ENCODE measurements around the gene SGSM1.
A peak's percentile ranks its signal among the peaks of the same experiment; 100 is the strongest.

SGSM1 gene

GRCh38 chr22:24962094-24962493 lies 156.1 kb downstream of the SGSM1 start:
- Histone ChIP-seq H3K27me3 (ENCODE audit: control insufficient read depth in 2 of 2, insufficient read depth in 2 of 2, low read length in 2 of 2) (no peaks in the 10 kb centered on the region), H3K36me3 (ENCODE audit: control insufficient read depth in 2 of 2, insufficient read depth in 2 of 2, low read length in 2 of 2) (no peaks in the 10 kb centered on the region), H3K4me1 (ENCODE audit: control insufficient read depth in 2 of 2, insufficient read depth in 2 of 2, low read length in 2 of 2) (peaks cover 15 to 23% of the 10 kb centered on the region in 2 donors), H3K4me3 (ENCODE audit: low read length in 2 of 2) (no peak overlapping the region), H3K9me3 (ENCODE audit: control insufficient read depth in 2 of 2, low read length in 2 of 2) (no peaks in the 10 kb centered on the region), H3K9ac (ENCODE audit: low read depth in 1 of 2, low read length in 2 of 2) (no peak overlapping the region), H3K27ac (ENCODE audit: low read depth in 2 of 2, low read length in 2 of 2) (no peak overlapping the region)

DNA sequence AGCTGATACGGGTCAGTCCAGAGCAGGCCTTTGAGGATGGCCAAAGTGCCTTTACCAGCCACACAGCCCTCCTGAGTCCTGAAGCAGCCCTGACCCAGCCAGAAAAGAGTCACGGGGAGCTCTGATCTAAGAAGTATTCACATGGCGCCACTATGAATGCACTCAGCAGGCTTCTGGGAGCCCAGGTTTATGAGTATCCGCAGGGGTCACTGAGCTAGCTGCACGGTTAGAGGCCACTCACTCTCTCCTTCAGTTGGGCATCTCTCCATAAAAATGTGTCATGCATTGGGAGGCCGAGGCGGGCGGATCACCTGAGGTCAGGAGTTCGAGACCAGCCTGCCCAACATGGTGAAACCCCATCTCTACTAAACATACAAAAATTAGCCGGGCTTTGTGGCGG lies 156.8 kb downstream of the SGSM1 start:
- Histone ChIP-seq H3K27ac (ENCODE audit: low read depth in 2 of 2, low read length in 2 of 2) (no peak overlapping the region), H3K36me3 (ENCODE audit: control insufficient read depth in 2 of 2, insufficient read depth in 2 of 2, low read length in 2 of 2) (no peaks in the 10 kb centered on the region), H3K9ac (ENCODE audit: low read depth in 1 of 2, low read length in 2 of 2) (no peak overlapping the region), H3K4me1 (ENCODE audit: control insufficient read depth in 2 of 2, insufficient read depth in 2 of 2, low read length in 2 of 2) (peaks cover 19 to 23% of the 10 kb centered on the region in 2 donors), H3K4me3 (ENCODE audit: low read length in 2 of 2) (no peak overlapping the region), H3K9me3 (ENCODE audit: control insufficient read depth in 2 of 2, low read length in 2 of 2) (no peaks in the 10 kb centered on the region), H3K27me3 (ENCODE audit: control insufficient read depth in 2 of 2, insufficient read depth in 2 of 2, low read length in 2 of 2) (no peaks in the 10 kb centered on the region)

GRCh38 chr22:24964441-24964840 lies 158.4 kb downstream of the SGSM1 start:
- no peak overlapping the region for H3K9ac ChIP-seq (ENCODE audit: low read depth in 1 of 2, low read length in 2 of 2)
- H3K4me3 ChIP-seq (ENCODE audit: low read length in 2 of 2), result no peak overlapping the region
- H3K4me1 ChIP-seq (ENCODE audit: control insufficient read depth in 2 of 2, insufficient read depth in 2 of 2, low read length in 2 of 2), result peaks cover 19 to 24% of the 10 kb centered on the region in 2 donors
- no peaks in the 10 kb centered on the region for H3K36me3 ChIP-seq (ENCODE audit: control insufficient read depth in 2 of 2, insufficient read depth in 2 of 2, low read length in 2 of 2)
- H3K9me3 ChIP-seq (ENCODE audit: control insufficient read depth in 2 of 2, low read length in 2 of 2), result no peaks in the 10 kb centered on the region
- H3K27ac ChIP-seq (ENCODE audit: low read depth in 2 of 2, low read length in 2 of 2), result no peak overlapping the region
- no peaks in the 10 kb centered on the region for H3K27me3 ChIP-seq (ENCODE audit: control insufficient read depth in 2 of 2, insufficient read depth in 2 of 2, low read length in 2 of 2)

GRCh38 chr22:24965822-24966626 lies 160.0 kb downstream of the SGSM1 start:
- Histone ChIP-seq H3K4me3 (ENCODE audit: low read length in 2 of 2) (peak overlapping the region; percentile 22 to 62), H3K9me3 (ENCODE audit: control insufficient read depth in 2 of 2, low read length in 2 of 2) (no peaks in the 10 kb centered on the region), H3K27ac (ENCODE audit: low read depth in 2 of 2, low read length in 2 of 2) (peak overlapping the region; percentile 86 to 90), H3K36me3 (ENCODE audit: control insufficient read depth in 2 of 2, insufficient read depth in 2 of 2, low read length in 2 of 2) (no peaks in the 10 kb centered on the region), H3K9ac (ENCODE audit: low read depth in 1 of 2, low read length in 2 of 2) (peak overlapping the region; percentile 9 to 41), H3K4me1 (ENCODE audit: control insufficient read depth in 2 of 2, insufficient read depth in 2 of 2, low read length in 2 of 2) (peaks cover 24 to 30% of the 10 kb centered on the region in 2 donors), H3K27me3 (ENCODE audit: control insufficient read depth in 2 of 2, insufficient read depth in 2 of 2, low read length in 2 of 2) (no peaks in the 10 kb centered on the region)

DNA sequence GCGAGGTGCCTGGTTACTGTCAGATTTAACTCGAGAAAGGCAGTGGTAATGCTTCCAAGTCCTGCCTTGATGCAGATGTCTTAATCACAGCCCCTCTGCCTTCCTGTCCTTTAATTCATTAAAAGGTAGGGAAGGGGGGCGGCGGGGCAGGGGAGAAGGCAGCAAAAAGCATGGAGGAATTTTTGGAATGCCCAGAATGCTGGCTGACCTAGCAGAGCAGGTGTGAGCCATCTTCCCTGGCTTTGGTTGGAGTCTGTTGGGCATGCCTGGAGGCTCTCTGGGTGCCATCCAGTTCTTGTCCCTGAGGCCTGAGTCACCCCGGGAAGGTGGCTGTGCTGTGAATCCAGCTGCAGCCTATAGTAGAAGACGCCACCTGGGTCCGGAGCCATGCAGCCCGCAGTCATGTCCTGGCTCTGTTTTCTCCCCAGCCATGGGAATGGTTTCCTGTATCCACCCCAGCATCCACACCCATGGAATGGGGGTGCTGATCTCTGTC lies 162.1 kb downstream of the SGSM1 start:
- no peaks in the 10 kb centered on the region for H3K36me3 ChIP-seq (ENCODE audit: control insufficient read depth in 2 of 2, insufficient read depth in 2 of 2, low read length in 2 of 2)
- H3K4me3 ChIP-seq (ENCODE audit: low read length in 2 of 2), result no peak overlapping the region
- H3K9ac ChIP-seq (ENCODE audit: low read depth in 1 of 2, low read length in 2 of 2), result no peak overlapping the region
- H3K27ac ChIP-seq (ENCODE audit: low read depth in 2 of 2, low read length in 2 of 2), result no peak overlapping the region
- no peaks in the 10 kb centered on the region for H3K27me3 ChIP-seq (ENCODE audit: control insufficient read depth in 2 of 2, insufficient read depth in 2 of 2, low read length in 2 of 2)
- H3K4me1 ChIP-seq (ENCODE audit: control insufficient read depth in 2 of 2, insufficient read depth in 2 of 2, low read length in 2 of 2), result peaks cover 28 to 41% of the 10 kb centered on the region in 2 donors
- H3K9me3 ChIP-seq (ENCODE audit: control insufficient read depth in 2 of 2, low read length in 2 of 2), result no peaks in the 10 kb centered on the region

DNA sequence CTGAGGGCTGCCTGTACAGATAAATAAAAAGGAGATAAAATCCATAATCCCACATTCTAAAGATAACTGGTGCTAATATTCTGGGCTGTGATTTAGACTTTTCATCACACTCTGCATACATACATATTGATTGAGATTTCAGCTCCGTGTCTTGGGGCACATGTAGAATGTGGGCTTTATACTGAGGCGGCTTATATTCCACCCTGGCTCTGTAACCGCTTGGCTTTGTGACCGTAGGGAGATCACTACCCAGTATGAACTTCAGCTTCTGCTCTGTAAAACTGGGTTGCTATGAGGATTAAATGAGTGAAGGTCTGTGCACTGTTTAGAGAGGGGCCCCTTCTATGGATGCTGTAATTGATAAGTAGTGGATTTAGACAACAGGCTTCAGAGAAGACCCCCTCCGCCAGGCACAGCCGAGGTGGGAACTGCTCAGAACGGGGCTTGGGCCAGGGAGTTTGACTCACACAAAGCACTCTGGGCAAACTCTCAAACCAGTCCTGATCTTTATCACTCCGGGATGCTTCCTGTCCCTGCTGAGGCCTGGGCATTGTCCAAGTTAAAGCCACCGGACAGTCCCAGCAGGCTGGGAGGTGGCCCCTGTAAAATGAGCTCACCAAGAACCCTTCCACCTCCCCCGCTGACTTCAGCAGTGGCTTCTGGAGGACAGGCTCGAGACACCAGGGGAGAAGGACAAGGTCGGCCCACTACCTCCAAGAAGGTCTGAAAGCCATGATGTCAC lies 163.7 kb downstream of the SGSM1 start:
- no peaks in the 10 kb centered on the region for H3K36me3 ChIP-seq (ENCODE audit: control insufficient read depth in 2 of 2, insufficient read depth in 2 of 2, low read length in 2 of 2)
- peak overlapping the region in 1 of 2 donors; percentile 23 for H3K9ac ChIP-seq (ENCODE audit: low read depth in 1 of 2, low read length in 2 of 2)
- no peak overlapping the region for H3K4me3 ChIP-seq (ENCODE audit: low read length in 2 of 2)
- no peaks in the 10 kb centered on the region for H3K27me3 ChIP-seq (ENCODE audit: control insufficient read depth in 2 of 2, insufficient read depth in 2 of 2, low read length in 2 of 2)
- no peaks in the 10 kb centered on the region for H3K9me3 ChIP-seq (ENCODE audit: control insufficient read depth in 2 of 2, low read length in 2 of 2)
- H3K27ac ChIP-seq (ENCODE audit: low read depth in 2 of 2, low read length in 2 of 2), result peak overlapping the region; percentile 39 to 76
- H3K4me1 ChIP-seq (ENCODE audit: control insufficient read depth in 2 of 2, insufficient read depth in 2 of 2, low read length in 2 of 2), result peaks cover 28 to 47% of the 10 kb centered on the region in 2 donors

DNA sequence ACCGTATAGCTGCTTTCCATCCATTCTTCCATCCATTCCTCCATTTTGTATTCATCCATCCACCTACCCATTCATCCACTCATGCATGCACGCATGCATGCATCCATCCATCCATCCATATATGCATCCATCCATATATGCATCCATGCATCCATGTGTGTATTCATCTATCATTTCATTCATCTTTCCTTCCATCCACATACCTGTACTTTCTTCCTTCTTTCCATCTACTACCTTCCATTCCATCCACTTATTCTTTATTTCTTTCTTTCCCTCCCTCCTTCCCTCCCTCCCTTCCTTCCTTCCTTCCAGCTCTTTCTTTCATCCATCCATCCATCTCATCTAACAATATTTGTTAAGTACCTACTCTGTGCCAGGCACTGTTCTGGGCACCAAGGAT lies 166.4 kb downstream of the SGSM1 start:
- Histone ChIP-seq H3K9me3 (ENCODE audit: control insufficient read depth in 2 of 2, low read length in 2 of 2) (no peaks in the 10 kb centered on the region), H3K4me1 (ENCODE audit: control insufficient read depth in 2 of 2, insufficient read depth in 2 of 2, low read length in 2 of 2) (peaks cover 33 to 57% of the 10 kb centered on the region in 2 donors), H3K27me3 (ENCODE audit: control insufficient read depth in 2 of 2, insufficient read depth in 2 of 2, low read length in 2 of 2) (no peaks in the 10 kb centered on the region), H3K27ac (ENCODE audit: low read depth in 2 of 2, low read length in 2 of 2) (no peak overlapping the region), H3K4me3 (ENCODE audit: low read length in 2 of 2) (no peak overlapping the region), H3K9ac (ENCODE audit: low read depth in 1 of 2, low read length in 2 of 2) (no peak overlapping the region), H3K36me3 (ENCODE audit: control insufficient read depth in 2 of 2, insufficient read depth in 2 of 2, low read length in 2 of 2) (no peaks in the 10 kb centered on the region)

GRCh38 chr22:24973872-24974271 lies 167.9 kb downstream of the SGSM1 start:
- Histone ChIP-seq H3K36me3 (ENCODE audit: control insufficient read depth in 2 of 2, insufficient read depth in 2 of 2, low read length in 2 of 2) (no peaks in the 10 kb centered on the region), H3K4me1 (ENCODE audit: control insufficient read depth in 2 of 2, insufficient read depth in 2 of 2, low read length in 2 of 2) (peaks cover 41 to 65% of the 10 kb centered on the region in 2 donors), H3K27me3 (ENCODE audit: control insufficient read depth in 2 of 2, insufficient read depth in 2 of 2, low read length in 2 of 2) (no peaks in the 10 kb centered on the region), H3K27ac (ENCODE audit: low read depth in 2 of 2, low read length in 2 of 2) (peak overlapping the region; percentile 80 to 88), H3K4me3 (ENCODE audit: low read length in 2 of 2) (peak overlapping the region in 1 of 2 donors; percentile 31), H3K9ac (ENCODE audit: low read depth in 1 of 2, low read length in 2 of 2) (peak overlapping the region; percentile 32 to 64), H3K9me3 (ENCODE audit: control insufficient read depth in 2 of 2, low read length in 2 of 2) (no peaks in the 10 kb centered on the region)

DNA sequence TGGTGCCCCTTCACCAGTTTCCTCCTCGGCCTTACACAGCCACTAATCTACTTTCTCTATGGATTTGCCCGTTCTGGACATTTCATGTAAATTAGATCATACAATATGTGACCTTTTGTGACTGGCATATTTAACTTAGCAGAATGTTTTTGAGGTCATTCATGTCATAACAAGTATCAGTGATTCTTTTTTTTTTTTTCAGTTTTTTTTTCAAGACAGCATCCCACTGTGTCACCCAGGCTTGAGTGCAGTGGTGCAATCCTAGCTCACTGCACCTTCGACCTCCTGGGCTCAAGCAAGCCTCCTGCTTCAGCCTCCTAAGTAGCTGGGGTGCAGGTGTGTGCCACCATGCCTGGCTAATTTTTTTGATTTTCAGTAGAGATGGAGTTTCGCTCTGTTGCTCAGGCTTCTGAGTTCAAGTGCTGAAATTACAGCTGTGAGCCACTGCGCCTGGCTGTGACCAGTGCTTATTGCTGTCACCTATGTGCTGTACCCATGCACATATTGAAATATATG lies 169.2 kb downstream of the SGSM1 start:
- Histone ChIP-seq H3K27ac (ENCODE audit: low read depth in 2 of 2, low read length in 2 of 2) (peak overlapping the region; percentile 88 to 90), H3K27me3 (ENCODE audit: control insufficient read depth in 2 of 2, insufficient read depth in 2 of 2, low read length in 2 of 2) (no peaks in the 10 kb centered on the region), H3K9me3 (ENCODE audit: control insufficient read depth in 2 of 2, low read length in 2 of 2) (no peaks in the 10 kb centered on the region), H3K4me3 (ENCODE audit: low read length in 2 of 2) (no peak overlapping the region), H3K4me1 (ENCODE audit: control insufficient read depth in 2 of 2, insufficient read depth in 2 of 2, low read length in 2 of 2) (peaks cover 37 to 57% of the 10 kb centered on the region in 2 donors), H3K9ac (ENCODE audit: low read depth in 1 of 2, low read length in 2 of 2) (no peak overlapping the region), H3K36me3 (ENCODE audit: control insufficient read depth in 2 of 2, insufficient read depth in 2 of 2, low read length in 2 of 2) (no peaks in the 10 kb centered on the region)

- Histone ChIP-seq H3K27ac (ENCODE audit: low read depth in 2 of 2, low read length in 2 of 2) (peak overlapping the region; percentile 90 to 93), H3K27me3 (ENCODE audit: control insufficient read depth in 2 of 2, insufficient read depth in 2 of 2, low read length in 2 of 2) (no peaks in the 10 kb centered on the region), H3K4me3 (ENCODE audit: low read length in 2 of 2) (no peak overlapping the region), H3K4me1 (ENCODE audit: control insufficient read depth in 2 of 2, insufficient read depth in 2 of 2, low read length in 2 of 2) (peaks cover 37 to 56% of the 10 kb centered on the region in 2 donors), H3K36me3 (ENCODE audit: control insufficient read depth in 2 of 2, insufficient read depth in 2 of 2, low read length in 2 of 2) (no peaks in the 10 kb centered on the region), H3K9ac (ENCODE audit: low read depth in 1 of 2, low read length in 2 of 2) (no peak overlapping the region), H3K9me3 (ENCODE audit: control insufficient read depth in 2 of 2, low read length in 2 of 2) (no peaks in the 10 kb centered on the region)
Observed at GRCh38 chr22:24975813-24976341, 169.9 kb downstream of the SGSM1 start.
